Measurements from ENCODE around the gene STX1B. TPM values are rescaled to one million over a fixed set of nuclear protein-coding genes. Genes with fewer than 3 reads are reported as not detected.

Gene STX1B
- total and polyA plus RNA-seq, 10 donors, result 0.29 to 4.2 (median 1.5) TPM

- H3K36me3 ChIP-seq, result no peaks in the 10 kb centered on the region
- intact Hi-C loops (cut with DNase I; ENCODE audit: low total_unique reads), result no loop called here
- no peaks in the 10 kb centered on the region for H3K9me3 ChIP-seq
- no peak overlapping the region for H3K4me3 ChIP-seq
- peaks cover 0 to 13% (median 6%) of the 10 kb centered on the region in 6 donors for H3K4me1 ChIP-seq
- H3K27me3 ChIP-seq (replicated peaks in 1 of 7), result peaks cover 0 to 62% (median 20%) of the 10 kb centered on the region in 7 donors
- TF ChIP-seq POLR2AphosphoS5 (IDR thresholded peaks at IDR 0.05), result no peak
- no peak for TF ChIP-seq POLR2A (IDR thresholded peaks at IDR 0.05)
- TF ChIP-seq CTCF (IDR thresholded peaks at IDR 0.05 in 8 of 11, conservative IDR thresholded peaks at IDR 0.05 in 3 of 11), result no peak
- DNase-seq, result no peak
- no peak overlapping the region for H3K27ac ChIP-seq
- 82 to 94% (median 88%) methylated on average over 5 of the region's 5 CpGs for WGBS, 5 donors
Observed at GRCh38 chr16:31008551-31008950, 1.9 kb downstream of the STX1B start.

- Histone ChIP-seq H3K36me3 (no peaks in the 10 kb centered on the region), H3K9me3 (no peaks in the 10 kb centered on the region), H3K4me1 (peaks cover 0 to 13% (median 6%) of the 10 kb centered on the region in 6 donors), H3K4me3 (no peak overlapping the region), H3K27me3 (replicated peaks in 1 of 7) (peaks cover 0 to 62% (median 20%) of the 10 kb centered on the region in 7 donors), H3K27ac (no peak overlapping the region)
- DNase-seq, result no peak
- no peak for TF ChIP-seq POLR2A (IDR thresholded peaks at IDR 0.05)
- no peak for TF ChIP-seq POLR2AphosphoS5 (IDR thresholded peaks at IDR 0.05)
- TF ChIP-seq CTCF (IDR thresholded peaks at IDR 0.05 in 8 of 11, conservative IDR thresholded peaks at IDR 0.05 in 3 of 11), result no peak
- intact Hi-C loops (cut with DNase I; ENCODE audit: low total_unique reads), result no loop called here
- 72 to 81% (median 75%) methylated on average over 6 of the region's 6 CpGs for WGBS, 5 donors
Observed at GRCh38 chr16:31008149-31008548, 2.3 kb downstream of the STX1B start.

DNA sequence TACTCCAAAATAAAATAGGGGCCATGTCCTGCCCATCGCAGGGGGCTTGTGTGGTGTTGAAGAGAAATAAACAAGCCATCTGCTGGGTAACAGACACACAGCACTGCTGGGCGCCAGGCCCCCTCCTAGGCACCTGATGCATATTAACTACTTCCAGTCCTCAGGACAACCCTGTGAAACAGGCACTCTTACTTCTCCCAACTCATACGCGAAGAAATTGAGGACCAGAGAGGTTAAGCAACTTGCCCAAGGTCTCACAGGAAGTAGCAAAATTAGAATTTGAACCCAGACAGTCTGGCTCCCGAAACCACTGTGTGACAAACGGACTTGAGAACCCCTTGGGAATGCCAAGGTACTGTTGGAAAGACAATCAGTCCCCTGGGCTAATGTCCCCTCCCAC, 2.8 kb downstream of the STX1B start:
- intact Hi-C loops (cut with DNase I; ENCODE audit: low total_unique reads), result no loop called here
- Histone ChIP-seq H3K4me3 (no peak overlapping the region), H3K36me3 (no peaks in the 10 kb centered on the region), H3K4me1 (peaks cover 0 to 13% (median 6%) of the 10 kb centered on the region in 6 donors), H3K27ac (no peak overlapping the region), H3K9me3 (no peaks in the 10 kb centered on the region), H3K27me3 (replicated peaks in 1 of 7) (peaks cover 0 to 59% (median 20%) of the 10 kb centered on the region in 7 donors)
- DNase-seq, result no peak
- TF ChIP-seq CTCF (IDR thresholded peaks at IDR 0.05 in 8 of 11, conservative IDR thresholded peaks at IDR 0.05 in 3 of 11), result no peak
- TF ChIP-seq POLR2AphosphoS5 (IDR thresholded peaks at IDR 0.05), result no peak
- TF ChIP-seq POLR2A (IDR thresholded peaks at IDR 0.05), result no peak
- 57 to 67% (median 62%) methylated on average over 6 of the region's 6 CpGs for WGBS, 5 donors

GRCh38 chr16:31006589-31006988, 3.8 kb downstream of the STX1B start:
- DNase-seq, result no peak
- Histone ChIP-seq H3K27ac (no peak overlapping the region), H3K27me3 (replicated peaks in 1 of 7) (peaks cover 0 to 48% (median 18%) of the 10 kb centered on the region in 7 donors), H3K4me3 (no peak overlapping the region), H3K4me1 (peaks cover 0 to 13% (median 6%) of the 10 kb centered on the region in 6 donors), H3K9me3 (no peaks in the 10 kb centered on the region), H3K36me3 (no peaks in the 10 kb centered on the region)
- intact Hi-C loops (cut with DNase I; ENCODE audit: low total_unique reads), result no loop called here
- WGBS, 5 donors, result 90 to 97% (median 94%) methylated on average over 8 of the region's 8 CpGs
- TF ChIP-seq CTCF (IDR thresholded peaks at IDR 0.05 in 8 of 11, conservative IDR thresholded peaks at IDR 0.05 in 3 of 11), result no peak
- TF ChIP-seq POLR2A (IDR thresholded peaks at IDR 0.05), result no peak
- TF ChIP-seq POLR2AphosphoS5 (IDR thresholded peaks at IDR 0.05), result no peak
